GM23338 (cell line): ENCODE measurements around the gene ITIH3. TPM values are rescaled to one million over a fixed set of nuclear protein-coding genes. Genes with fewer than 3 reads are reported as not detected.

ENCODE experiments used
- ATAC-seq: fragments of 200-7000 bp; cut with Tn5 transposase; 3 replicates; pipeline ENCODE4 v1.9.1; 2020
- DNase-seq: peaks from one replicate; pipeline ENCODE4 v3.0.0-alpha.2; 2015; ENCODE audit warnings: low spot score
- H2AFZ ChIP-seq: fragments of 200-600 bp; sonication (generic); 2 replicates; pipeline ENCODE4 v1.8.0; 2016; ENCODE audit warnings: antibody characterized with exemption, mild to moderate bottlenecking, moderate library complexity
- H3F3A ChIP-seq: fragments of 200-600 bp; sonication (generic); replicated peaks from 2 replicates; pipeline ENCODE4 v1.8.0; 2017; ENCODE audit warnings: antibody characterized with exemption, mixed run types, low read depth
- H3K27ac ChIP-seq: fragments of 200-600 bp; sonication (generic); 2 replicates; pipeline ENCODE4 v1.6.1; 2016; ENCODE audit warnings: low read depth
- H3K27me3 ChIP-seq: fragments of 200-600 bp; sonication (generic); 2 replicates; pipeline ENCODE4 v1.8.0; 2016; ENCODE audit warnings: mild to moderate bottlenecking, mixed run types, moderate library complexity; ENCODE audit not compliant: insufficient read depth
- H3K36me3 ChIP-seq: fragments of 200-600 bp; sonication (generic); 2 replicates; pipeline ENCODE4 v1.8.0; 2016; ENCODE audit warnings: mild to moderate bottlenecking; ENCODE audit not compliant: insufficient read depth
- H3K4me1 ChIP-seq: fragments of 200-600 bp; sonication (generic); 2 replicates; pipeline ENCODE4 v1.8.0; 2016; ENCODE audit warnings: mild to moderate bottlenecking, moderate library complexity; ENCODE audit not compliant: insufficient read depth
- H3K4me2 ChIP-seq: fragments of 200-600 bp; sonication (generic); 2 replicates; pipeline ENCODE4 v1.7.1; 2017; ENCODE audit warnings: mixed run types
- H3K4me3 ChIP-seq: fragments of 200-600 bp; sonication (generic); 2 replicates; pipeline ENCODE4 v1.6.1; 2016; ENCODE audit warnings: mixed run types
- H3K79me2 ChIP-seq: fragments of 200-600 bp; sonication (generic); replicated peaks from 2 replicates; pipeline ENCODE4 v1.8.0; 2017; ENCODE audit warnings: mild to moderate bottlenecking; ENCODE audit not compliant: insufficient read depth
- H3K9me2 ChIP-seq: fragments of 200-600 bp; sonication (generic); 2 replicates; pipeline ENCODE4 v1.8.0; 2017; ENCODE audit not compliant: insufficient read depth
- H4K20me1 ChIP-seq: fragments of 200-600 bp; sonication (generic); replicated peaks from 2 replicates; pipeline ENCODE4 v1.8.0; 2017; ENCODE audit warnings: mild to moderate bottlenecking; ENCODE audit not compliant: insufficient read depth
- H3K27ac Mint-ChIP-seq: 2 replicates; pipeline ENCODE4 v1.8.0; 2020; ENCODE audit warnings: inconsistent platforms, mild to moderate bottlenecking, moderate library complexity, mixed read lengths
- H3K27me3 Mint-ChIP-seq: 3 replicates; pipeline ENCODE4 v1.8.0; 2022; ENCODE audit warnings: low read depth, mild to moderate bottlenecking, moderate library complexity, mixed read lengths, inconsistent platforms; ENCODE audit not compliant: insufficient read depth, poor library complexity
- H3K36me3 Mint-ChIP-seq: 3 replicates; pipeline ENCODE4 v1.8.0; 2021; ENCODE audit warnings: low read depth, mild to moderate bottlenecking, inconsistent platforms, moderate library complexity, mixed read lengths
- H3K4me1 Mint-ChIP-seq: 3 replicates; pipeline ENCODE4 v1.8.0; 2020; ENCODE audit warnings: mild to moderate bottlenecking, inconsistent platforms, mixed read lengths
- H3K4me3 Mint-ChIP-seq: 3 replicates; pipeline ENCODE4 v1.8.0; 2021; ENCODE audit warnings: moderate library complexity, mild to moderate bottlenecking, inconsistent platforms, mixed read lengths
- H3K9me3 Mint-ChIP-seq: 3 replicates; pipeline ENCODE4 v1.8.0; 2020; ENCODE audit warnings: moderate library complexity, mild to moderate bottlenecking, inconsistent platforms, mixed read lengths
- CREB1 ChIP-seq: fragments of 250-450 bp; sonication (Bioruptor Pico); IDR thresholded peaks from 2 replicates; pipeline ENCODE4 v1.5.0; 2020; ENCODE audit warnings: low read depth, mild to moderate bottlenecking, moderate library complexity
- EZH2phosphoT487 ChIP-seq: fragments of 200-600 bp; sonication (generic); IDR thresholded peaks from one replicate; pipeline ENCODE4 v1.8.1; 2018; ENCODE audit warnings: antibody characterized with exemption; ENCODE audit not compliant: unreplicated experiment
- JUNB ChIP-seq: IDR thresholded peaks from one replicate; pipeline ENCODE4 v1.6.1; 2016; ENCODE audit warnings: antibody characterized with exemption; ENCODE audit not compliant: unreplicated experiment
- POLR2AphosphoS5 ChIP-seq: IDR thresholded peaks from 2 replicates; pipeline ENCODE4 v1.6.1; 2016; ENCODE audit warnings: antibody characterized with exemption, low read depth
- ZNF331 ChIP-seq: fragments of 250-450 bp; sonication (Bioruptor Pico); IDR thresholded peaks from 2 replicates; pipeline ENCODE4 v1.5.0; 2020; ENCODE audit warnings: low read depth, mild to moderate bottlenecking, moderate library complexity
- long read RNA-seq: library from polyadenylated mRNA; unstranded; transcript quantifications from one replicate; pipeline ENCODE4 v2.0.0, GENCODE V29; 2020; ENCODE audit not compliant: unreplicated experiment
- polyA plus RNA-seq: library from polyadenylated mRNA; unstranded; fragments of >200 nt; fragmentation: Nextera tagmentation; extraction: Ambion mirVana; gene quantifications from 2 replicates; pipeline ENCODE4 v1.2.1, GENCODE V29; 2016
- total RNA-seq: library from RNA; depleted of rRNA; stranded (reverse); fragments of >200 nt; shearing (Covaris generic); gene quantifications from 2 replicates; pipeline ENCODE4 v1.2.3, GENCODE V29; 2014; rRNA removed
- TF ChIP-seq, protein P1 (sequence below): IDR thresholded peaks from 2 replicates; pipeline ENCODE4 v1.6.1; 2016; ENCODE audit warnings: antibody characterized with exemption
- TF ChIP-seq, protein P2 (sequence below): fragments of 250-450 bp; sonication (Bioruptor Pico); IDR thresholded peaks from 2 replicates; pipeline ENCODE4 v1.5.0; 2020; ENCODE audit warnings: mild to moderate bottlenecking, moderate library complexity

ITIH3 gene, protein sequence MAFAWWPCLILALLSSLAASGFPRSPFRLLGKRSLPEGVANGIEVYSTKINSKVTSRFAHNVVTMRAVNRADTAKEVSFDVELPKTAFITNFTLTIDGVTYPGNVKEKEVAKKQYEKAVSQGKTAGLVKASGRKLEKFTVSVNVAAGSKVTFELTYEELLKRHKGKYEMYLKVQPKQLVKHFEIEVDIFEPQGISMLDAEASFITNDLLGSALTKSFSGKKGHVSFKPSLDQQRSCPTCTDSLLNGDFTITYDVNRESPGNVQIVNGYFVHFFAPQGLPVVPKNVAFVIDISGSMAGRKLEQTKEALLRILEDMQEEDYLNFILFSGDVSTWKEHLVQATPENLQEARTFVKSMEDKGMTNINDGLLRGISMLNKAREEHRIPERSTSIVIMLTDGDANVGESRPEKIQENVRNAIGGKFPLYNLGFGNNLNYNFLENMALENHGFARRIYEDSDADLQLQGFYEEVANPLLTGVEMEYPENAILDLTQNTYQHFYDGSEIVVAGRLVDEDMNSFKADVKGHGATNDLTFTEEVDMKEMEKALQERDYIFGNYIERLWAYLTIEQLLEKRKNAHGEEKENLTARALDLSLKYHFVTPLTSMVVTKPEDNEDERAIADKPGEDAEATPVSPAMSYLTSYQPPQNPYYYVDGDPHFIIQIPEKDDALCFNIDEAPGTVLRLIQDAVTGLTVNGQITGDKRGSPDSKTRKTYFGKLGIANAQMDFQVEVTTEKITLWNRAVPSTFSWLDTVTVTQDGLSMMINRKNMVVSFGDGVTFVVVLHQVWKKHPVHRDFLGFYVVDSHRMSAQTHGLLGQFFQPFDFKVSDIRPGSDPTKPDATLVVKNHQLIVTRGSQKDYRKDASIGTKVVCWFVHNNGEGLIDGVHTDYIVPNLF
- 0.31 TPM in 1 of 2 replicates, not detected in the other for total RNA-seq
- polyA plus RNA-seq, result not detected in 2 replicates
- long read RNA-seq, result 0 reads

DNA sequence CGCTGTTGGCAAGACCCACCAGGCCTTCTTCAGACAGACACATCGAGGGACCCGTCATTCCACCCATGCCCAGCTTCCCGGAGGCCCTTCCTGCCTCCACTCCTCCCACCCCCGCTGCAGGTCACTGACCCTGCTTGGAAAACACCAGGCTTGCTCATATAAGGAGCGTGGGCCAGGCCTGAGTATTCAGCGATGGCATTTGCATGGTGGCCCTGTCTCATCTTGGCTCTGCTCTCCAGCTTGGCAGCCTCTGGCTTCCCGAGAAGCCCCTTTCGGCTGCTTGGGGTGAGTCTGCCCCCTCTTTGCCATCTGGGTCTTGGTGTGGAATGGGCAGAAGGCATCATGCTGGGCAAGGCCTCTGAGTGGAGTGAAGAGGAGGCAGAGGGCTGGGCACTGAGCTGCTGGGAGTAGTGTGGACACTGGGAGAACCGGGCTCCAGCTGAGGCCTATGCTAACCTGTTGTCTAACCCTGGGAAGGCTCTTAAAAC is at the start of gene ITIH3:
ITIH3 (plus strand) TSS at position 185 of the 488 bp plus-strand sequence; CDS start at position 193, 8 bp downstream.
- H3K27ac ChIP-seq, result no peak within 1 kb of the TSS
- Mint-ChIP-seq H3K9me3 (no peaks in the 10 kb centered on the region), H3K27me3 (peaks cover 17% of the 10 kb centered on the region), H3K4me1 (no peaks in the 10 kb centered on the region; the same call in 2 of the 3 replicates), H3K36me3 (no peaks in the 10 kb centered on the region; the same call in 2 of the 3 replicates), H3K27ac (no peak within 1 kb of the TSS), H3K4me3 (no peak within 1 kb of the TSS)
- no peaks in the 10 kb centered on the region for H3K27me3 ChIP-seq
- no peak within 1 kb of the TSS for H3K4me3 ChIP-seq
- no peaks in the 10 kb centered on the region for H3F3A ChIP-seq
- H3K4me1 ChIP-seq, result no peaks in the 10 kb centered on the region
- H4K20me1 ChIP-seq, result no peaks in the 10 kb centered on the region
- no peaks in the 10 kb centered on the region for H3K36me3 ChIP-seq
- DNase-seq (no peak), ATAC-seq (no peak)
- no peaks in the 10 kb centered on the region for H3K79me2 ChIP-seq
- TF ChIP-seq POLR2AphosphoS5 (no peak), EZH2phosphoT487 (no peak), CREB1 (no peak), JUNB (no peak), ZNF331 (no peak)
- TF ChIP-seq, protein P1, sequence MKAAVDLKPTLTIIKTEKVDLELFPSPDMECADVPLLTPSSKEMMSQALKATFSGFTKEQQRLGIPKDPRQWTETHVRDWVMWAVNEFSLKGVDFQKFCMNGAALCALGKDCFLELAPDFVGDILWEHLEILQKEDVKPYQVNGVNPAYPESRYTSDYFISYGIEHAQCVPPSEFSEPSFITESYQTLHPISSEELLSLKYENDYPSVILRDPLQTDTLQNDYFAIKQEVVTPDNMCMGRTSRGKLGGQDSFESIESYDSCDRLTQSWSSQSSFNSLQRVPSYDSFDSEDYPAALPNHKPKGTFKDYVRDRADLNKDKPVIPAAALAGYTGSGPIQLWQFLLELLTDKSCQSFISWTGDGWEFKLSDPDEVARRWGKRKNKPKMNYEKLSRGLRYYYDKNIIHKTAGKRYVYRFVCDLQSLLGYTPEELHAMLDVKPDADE, result no peak
- TF ChIP-seq, protein P2, sequence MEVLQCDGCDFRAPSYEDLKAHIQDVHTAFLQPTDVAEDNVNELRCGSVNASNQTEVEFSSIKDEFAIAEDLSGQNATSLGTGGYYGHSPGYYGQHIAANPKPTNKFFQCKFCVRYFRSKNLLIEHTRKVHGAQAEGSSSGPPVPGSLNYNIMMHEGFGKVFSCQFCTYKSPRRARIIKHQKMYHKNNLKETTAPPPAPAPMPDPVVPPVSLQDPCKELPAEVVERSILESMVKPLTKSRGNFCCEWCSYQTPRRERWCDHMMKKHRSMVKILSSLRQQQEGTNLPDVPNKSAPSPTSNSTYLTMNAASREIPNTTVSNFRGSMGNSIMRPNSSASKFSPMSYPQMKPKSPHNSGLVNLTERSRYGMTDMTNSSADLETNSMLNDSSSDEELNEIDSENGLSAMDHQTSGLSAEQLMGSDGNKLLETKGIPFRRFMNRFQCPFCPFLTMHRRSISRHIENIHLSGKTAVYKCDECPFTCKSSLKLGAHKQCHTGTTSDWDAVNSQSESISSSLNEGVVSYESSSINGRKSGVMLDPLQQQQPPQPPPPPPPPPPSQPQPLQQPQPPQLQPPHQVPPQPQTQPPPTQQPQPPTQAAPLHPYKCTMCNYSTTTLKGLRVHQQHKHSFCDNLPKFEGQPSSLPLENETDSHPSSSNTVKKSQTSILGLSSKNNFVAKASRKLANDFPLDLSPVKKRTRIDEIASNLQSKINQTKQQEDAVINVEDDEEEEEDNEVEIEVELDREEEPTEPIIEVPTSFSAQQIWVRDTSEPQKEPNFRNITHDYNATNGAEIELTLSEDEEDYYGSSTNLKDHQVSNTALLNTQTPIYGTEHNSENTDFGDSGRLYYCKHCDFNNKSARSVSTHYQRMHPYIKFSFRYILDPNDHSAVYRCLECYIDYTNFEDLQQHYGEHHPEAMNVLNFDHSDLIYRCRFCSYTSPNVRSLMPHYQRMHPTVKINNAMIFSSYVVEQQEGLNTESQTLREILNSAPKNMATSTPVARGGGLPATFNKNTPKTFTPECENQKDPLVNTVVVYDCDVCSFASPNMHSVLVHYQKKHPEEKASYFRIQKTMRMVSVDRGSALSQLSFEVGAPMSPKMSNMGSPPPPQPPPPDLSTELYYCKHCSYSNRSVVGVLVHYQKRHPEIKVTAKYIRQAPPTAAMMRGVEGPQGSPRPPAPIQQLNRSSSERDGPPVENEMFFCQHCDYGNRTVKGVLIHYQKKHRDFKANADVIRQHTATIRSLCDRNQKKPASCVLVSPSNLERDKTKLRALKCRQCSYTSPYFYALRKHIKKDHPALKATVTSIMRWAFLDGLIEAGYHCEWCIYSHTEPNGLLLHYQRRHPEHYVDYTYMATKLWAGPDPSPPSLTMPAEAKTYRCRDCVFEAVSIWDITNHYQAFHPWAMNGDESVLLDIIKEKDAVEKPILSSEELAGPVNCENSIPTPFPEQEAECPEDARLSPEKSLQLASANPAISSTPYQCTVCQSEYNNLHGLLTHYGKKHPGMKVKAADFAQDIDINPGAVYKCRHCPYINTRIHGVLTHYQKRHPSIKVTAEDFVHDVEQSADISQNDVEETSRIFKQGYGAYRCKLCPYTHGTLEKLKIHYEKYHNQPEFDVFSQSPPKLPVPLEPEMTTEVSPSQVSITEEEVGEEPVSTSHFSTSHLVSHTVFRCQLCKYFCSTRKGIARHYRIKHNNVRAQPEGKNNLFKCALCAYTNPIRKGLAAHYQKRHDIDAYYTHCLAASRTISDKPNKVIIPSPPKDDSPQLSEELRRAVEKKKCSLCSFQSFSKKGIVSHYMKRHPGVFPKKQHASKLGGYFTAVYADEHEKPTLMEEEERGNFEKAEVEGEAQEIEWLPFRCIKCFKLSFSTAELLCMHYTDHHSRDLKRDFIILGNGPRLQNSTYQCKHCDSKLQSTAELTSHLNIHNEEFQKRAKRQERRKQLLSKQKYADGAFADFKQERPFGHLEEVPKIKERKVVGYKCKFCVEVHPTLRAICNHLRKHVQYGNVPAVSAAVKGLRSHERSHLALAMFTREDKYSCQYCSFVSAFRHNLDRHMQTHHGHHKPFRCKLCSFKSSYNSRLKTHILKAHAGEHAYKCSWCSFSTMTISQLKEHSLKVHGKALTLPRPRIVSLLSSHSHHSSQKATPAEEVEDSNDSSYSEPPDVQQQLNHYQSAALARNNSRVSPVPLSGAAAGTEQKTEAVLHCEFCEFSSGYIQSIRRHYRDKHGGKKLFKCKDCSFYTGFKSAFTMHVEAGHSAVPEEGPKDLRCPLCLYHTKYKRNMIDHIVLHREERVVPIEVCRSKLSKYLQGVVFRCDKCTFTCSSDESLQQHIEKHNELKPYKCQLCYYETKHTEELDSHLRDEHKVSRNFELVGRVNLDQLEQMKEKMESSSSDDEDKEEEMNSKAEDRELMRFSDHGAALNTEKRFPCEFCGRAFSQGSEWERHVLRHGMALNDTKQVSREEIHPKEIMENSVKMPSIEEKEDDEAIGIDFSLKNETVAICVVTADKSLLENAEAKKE (CRISPR knock-in tag), result no peak
- no peak within 1 kb of the TSS for H3K4me2 ChIP-seq
- H2AFZ ChIP-seq, result no peak within 1 kb of the TSS; the same call in 1 of the 2 replicates
- H3K9me2 ChIP-seq, result no peaks in the 10 kb centered on the region
